AG04449 (cell line): ENCODE measurements around the gene TM4SF1.

Experiments used
- CTCF ChIA-PET: fragments of 350-600 bp; formaldehyde crosslinking; extraction: SDS; loops from one replicate; lab custom pipeline; 2021; ENCODE audit warnings: antibody characterized with exemption; lab: Yijun Ruan, JAX
- POLR2A ChIA-PET: fragments of 400-600, 350-600 bp; formaldehyde crosslinking; extraction: SDS; loops from one replicate; lab custom pipeline; 2020; ENCODE audit warnings: antibody characterized with exemption, inconsistent platforms; lab: Yijun Ruan, JAX
- DNase-seq: peaks from one replicate; pipeline ENCODE4 v3.0.0-alpha.2; 2010; ENCODE audit warnings: low read depth, low spot score
- H3K4me3 ChIP-seq: 2 replicates; pipeline ENCODE4 v1.5.1; 2011; ENCODE audit warnings: low read depth, mild to moderate bottlenecking, control low read depth, low read length
- TF ChIP-seq, protein P1 (sequence below): IDR thresholded peaks from one replicate; pipeline ENCODE4 v1.5.1; 2011; ENCODE audit warnings: mild to moderate bottlenecking, moderate library complexity, low read length, control low read depth, inconsistent platforms; ENCODE audit not compliant: insufficient read depth; ENCODE audit errors: missing control alignments

TM4SF1 gene

GRCh38 chr3:149398296-149398695 lies 20.8 kb upstream of the TM4SF1 start:
- ChIA-PET POLR2A (no interaction called here), CTCF (interaction anchor here (0.9 to 1.9 kb wide), 4 partner anchors 12 to 93 kb away, joined by 4 read pairs; no protein-coding TSS in a partner anchor)
- H3K4me3 ChIP-seq, result no peak overlapping the region
- no peak for DNase-seq
- TF ChIP-seq, protein P1, sequence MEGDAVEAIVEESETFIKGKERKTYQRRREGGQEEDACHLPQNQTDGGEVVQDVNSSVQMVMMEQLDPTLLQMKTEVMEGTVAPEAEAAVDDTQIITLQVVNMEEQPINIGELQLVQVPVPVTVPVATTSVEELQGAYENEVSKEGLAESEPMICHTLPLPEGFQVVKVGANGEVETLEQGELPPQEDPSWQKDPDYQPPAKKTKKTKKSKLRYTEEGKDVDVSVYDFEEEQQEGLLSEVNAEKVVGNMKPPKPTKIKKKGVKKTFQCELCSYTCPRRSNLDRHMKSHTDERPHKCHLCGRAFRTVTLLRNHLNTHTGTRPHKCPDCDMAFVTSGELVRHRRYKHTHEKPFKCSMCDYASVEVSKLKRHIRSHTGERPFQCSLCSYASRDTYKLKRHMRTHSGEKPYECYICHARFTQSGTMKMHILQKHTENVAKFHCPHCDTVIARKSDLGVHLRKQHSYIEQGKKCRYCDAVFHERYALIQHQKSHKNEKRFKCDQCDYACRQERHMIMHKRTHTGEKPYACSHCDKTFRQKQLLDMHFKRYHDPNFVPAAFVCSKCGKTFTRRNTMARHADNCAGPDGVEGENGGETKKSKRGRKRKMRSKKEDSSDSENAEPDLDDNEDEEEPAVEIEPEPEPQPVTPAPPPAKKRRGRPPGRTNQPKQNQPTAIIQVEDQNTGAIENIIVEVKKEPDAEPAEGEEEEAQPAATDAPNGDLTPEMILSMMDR, result no peak

DNA sequence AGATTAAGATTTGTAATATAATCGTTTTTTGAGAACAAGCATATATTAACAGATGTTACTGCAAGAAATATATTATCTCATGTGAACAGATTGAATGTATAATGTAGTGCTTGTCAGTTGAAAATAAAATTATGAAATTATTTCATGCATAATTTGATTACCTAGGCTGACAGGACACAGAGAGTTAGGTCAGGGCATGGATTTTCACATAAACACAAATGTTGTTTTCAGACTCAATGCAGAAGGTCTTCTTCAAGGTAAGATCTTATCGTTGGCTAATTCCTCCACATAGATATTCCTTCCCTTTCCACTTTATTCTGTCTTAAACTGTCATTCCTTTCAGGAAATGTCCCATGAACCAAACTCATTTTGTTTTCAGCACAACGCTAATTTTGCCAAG lies 20.1 kb upstream of the TM4SF1 start:
- DNase-seq, result no peak
- TF ChIP-seq, protein P1, result no peak
- ChIA-PET CTCF (interaction anchor here (1.9 to 2.4 kb wide), 2 partner anchors 33 to 82 kb away, joined by 4 to 12 read pairs; no protein-coding TSS in a partner anchor), POLR2A (no interaction called here)
- H3K4me3 ChIP-seq, result no peak overlapping the region

- POLR2A ChIA-PET, result no interaction called here
- no peak overlapping the region for H3K4me3 ChIP-seq
- TF ChIP-seq, protein P1, result no peak
- CTCF ChIA-PET, result interaction anchor here (1.5 to 2.4 kb wide), 2 partner anchors 83 to 92 kb away, joined by 4 to 12 read pairs; no protein-coding TSS in a partner anchor
- DNase-seq, result no peak
Measured at GRCh38 chr3:149396476-149396875, 19.0 kb upstream of the TM4SF1 start.

- ChIA-PET CTCF (interaction anchor here (0.6 to 2.4 kb wide), 4 partner anchors 84 to 322 kb away, joined by 3 to 12 read pairs (median 4); no protein-coding TSS in a partner anchor), POLR2A (no interaction called here)
- DNase-seq, result no peak
- TF ChIP-seq, protein P1, result no peak
- H3K4me3 ChIP-seq, result no peak overlapping the region
Measured at GRCh38 chr3:149395107-149396089, 17.9 kb upstream of the TM4SF1 start.

DNA sequence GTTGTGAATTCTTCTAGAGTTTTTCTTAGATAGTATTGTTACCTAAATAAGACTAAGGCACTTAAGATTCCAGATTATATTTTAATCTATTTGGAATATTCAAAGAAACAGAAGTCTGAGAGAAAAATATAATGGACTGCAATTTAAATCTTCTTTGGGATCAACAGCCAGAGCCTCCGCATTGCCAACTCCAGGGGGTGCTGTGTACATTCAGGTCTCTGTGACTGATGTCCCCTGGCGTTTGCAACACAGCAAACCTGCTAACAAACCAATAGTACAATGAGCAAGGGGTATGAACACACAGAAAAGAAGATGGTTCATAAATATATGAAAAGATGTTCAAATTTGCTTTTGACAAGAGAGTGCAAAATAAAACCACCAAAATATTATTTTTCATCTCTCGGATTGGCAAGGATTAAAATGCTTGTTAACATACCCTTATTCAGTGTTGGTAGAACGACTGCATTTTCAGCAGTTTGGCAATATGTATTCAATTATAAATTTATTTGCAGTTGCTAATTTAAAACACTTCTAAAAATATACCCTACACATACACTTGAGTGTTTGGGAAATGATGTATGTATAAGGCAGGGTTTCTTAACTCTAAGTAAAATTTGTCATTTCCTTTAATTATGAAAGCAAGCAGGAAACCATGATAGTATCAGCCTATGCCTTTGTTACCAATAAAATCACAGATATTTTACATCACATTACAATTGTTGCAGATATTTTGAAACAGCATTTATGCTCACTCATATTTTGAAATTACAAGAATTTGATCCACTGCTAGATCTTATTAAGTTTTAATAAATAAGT lies 16.1 kb upstream of the TM4SF1 start:
- no peak for DNase-seq
- H3K4me3 ChIP-seq, result no peak overlapping the region
- CTCF ChIA-PET, result interaction anchor here (1.1 kb wide), 2 partner anchors 37 to 88 kb away, joined by 5 read pairs; no protein-coding TSS in a partner anchor
- POLR2A ChIA-PET, result no interaction called here
- TF ChIP-seq, protein P1, result peak; percentile 82
